Measurements from ENCODE around the gene TMEM59L. TPM values are rescaled to one million over a fixed set of nuclear protein-coding genes. Genes with fewer than 3 reads are reported as not detected.

TMEM59L gene
- total RNA-seq, 3 donors from 2014 or later = 0.93 to 10.5 (median 1.4) TPM

DNA sequence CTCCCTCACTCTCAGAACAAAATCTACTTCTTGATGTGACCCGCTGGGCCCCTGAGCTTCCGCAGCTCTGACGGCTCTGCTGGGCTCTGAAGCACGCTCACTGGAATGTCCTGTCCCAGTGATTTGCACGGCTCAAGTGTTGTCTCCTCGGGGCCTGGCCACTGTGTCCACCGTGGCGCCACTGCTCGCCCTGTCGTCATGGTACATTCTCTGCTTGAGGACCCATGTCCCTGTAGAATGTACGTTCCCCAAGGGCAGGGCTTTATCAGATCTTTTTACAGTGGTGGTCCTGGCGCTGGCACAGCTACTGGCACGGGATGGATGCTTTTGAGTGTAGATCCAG lies 36.3 kb downstream of the TMEM59L start:
- H3K4me1 ChIP-seq (ENCODE audit: low read depth) = peaks cover 7% of the 10 kb centered on the region
- no peak for DNase-seq
- TF ChIP-seq, protein P1, sequence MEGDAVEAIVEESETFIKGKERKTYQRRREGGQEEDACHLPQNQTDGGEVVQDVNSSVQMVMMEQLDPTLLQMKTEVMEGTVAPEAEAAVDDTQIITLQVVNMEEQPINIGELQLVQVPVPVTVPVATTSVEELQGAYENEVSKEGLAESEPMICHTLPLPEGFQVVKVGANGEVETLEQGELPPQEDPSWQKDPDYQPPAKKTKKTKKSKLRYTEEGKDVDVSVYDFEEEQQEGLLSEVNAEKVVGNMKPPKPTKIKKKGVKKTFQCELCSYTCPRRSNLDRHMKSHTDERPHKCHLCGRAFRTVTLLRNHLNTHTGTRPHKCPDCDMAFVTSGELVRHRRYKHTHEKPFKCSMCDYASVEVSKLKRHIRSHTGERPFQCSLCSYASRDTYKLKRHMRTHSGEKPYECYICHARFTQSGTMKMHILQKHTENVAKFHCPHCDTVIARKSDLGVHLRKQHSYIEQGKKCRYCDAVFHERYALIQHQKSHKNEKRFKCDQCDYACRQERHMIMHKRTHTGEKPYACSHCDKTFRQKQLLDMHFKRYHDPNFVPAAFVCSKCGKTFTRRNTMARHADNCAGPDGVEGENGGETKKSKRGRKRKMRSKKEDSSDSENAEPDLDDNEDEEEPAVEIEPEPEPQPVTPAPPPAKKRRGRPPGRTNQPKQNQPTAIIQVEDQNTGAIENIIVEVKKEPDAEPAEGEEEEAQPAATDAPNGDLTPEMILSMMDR (IDR thresholded peaks at IDR 0.05) = no peak

DNA sequence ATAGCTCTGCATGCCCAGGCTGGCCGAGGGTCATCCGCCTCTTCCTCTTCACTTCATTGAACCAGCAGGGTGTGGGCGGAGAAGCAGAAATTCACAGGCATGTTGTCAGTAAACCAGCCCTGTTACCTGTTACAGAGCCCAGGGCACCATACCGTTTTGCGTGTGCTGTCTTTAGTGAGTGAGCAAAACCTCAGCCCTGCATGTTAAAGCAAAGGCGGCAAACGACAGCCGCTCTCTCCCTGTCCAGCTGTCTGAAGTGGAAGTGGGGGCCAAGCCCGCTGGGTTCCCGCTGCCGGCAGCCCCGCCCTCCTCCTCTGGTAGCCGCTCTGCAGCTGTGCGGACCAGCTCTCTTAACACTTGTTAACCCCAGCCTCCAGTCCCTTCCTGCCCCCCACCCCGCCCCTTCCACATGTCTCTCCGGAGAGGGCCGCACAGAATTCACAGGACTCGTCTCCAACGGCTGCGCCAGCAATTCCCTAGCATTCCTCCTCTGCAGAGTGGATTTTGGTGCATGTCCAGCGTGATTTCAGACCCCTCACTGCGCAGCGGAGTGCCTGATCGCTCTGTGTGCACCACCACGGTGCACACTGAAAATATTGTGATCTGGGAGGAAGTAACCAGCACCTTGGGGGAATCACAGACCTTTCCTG lies 36.8 kb downstream of the TMEM59L start:
- TF ChIP-seq, protein P1 (IDR thresholded peaks at IDR 0.05) = no peak
- Histone ChIP-seq H3K9me3 (no peaks in the 10 kb centered on the region), H3K36me3 (ENCODE audit: low read depth) (no peaks in the 10 kb centered on the region), H3K4me1 (ENCODE audit: low read depth) (peaks cover 7% of the 10 kb centered on the region), H3K4me3 (no peak overlapping the region)
- DNase-seq = peak; percentile 53 to 68 (median 57)
- peak; percentile 48 for ATAC-seq
- intact Hi-C loops (cut with DNase I, micrococcal nuclease) = no loop called here

More for the DNA sequence above, 36.3 kb downstream of the TMEM59L start:
- intact Hi-C loops (cut with DNase I, micrococcal nuclease) = no loop called here
- Histone ChIP-seq H3K36me3 (ENCODE audit: low read depth) (no peaks in the 10 kb centered on the region), H3K9me3 (no peaks in the 10 kb centered on the region), H3K4me3 (no peak overlapping the region)
- no peak for ATAC-seq

DNA sequence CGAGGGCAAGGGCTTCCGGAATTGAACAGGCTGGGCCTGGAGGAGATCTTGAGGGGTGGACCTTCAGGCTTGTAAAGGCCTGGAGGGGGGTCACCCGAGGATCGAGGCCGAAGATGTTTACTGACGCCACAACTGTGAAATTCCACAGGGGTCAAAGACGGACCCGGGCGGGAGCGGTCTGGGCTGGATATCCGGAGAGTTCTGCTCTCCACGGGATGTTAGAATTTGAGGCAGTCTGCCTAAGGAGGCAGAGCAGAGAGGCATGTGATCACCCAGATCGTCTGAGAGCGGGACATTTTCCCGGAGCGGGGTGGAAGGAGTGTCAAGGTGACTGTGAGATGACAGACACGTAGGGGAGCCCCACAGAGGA lies 37.3 kb downstream of the TMEM59L start:
- ATAC-seq = peak; percentile 33
- peaks cover 7% of the 10 kb centered on the region for H3K4me1 ChIP-seq (ENCODE audit: low read depth)
- H3K4me3 ChIP-seq = no peak overlapping the region
- TF ChIP-seq, protein P1 (IDR thresholded peaks at IDR 0.05) = no peak
- DNase-seq = peak in 2 of 3 donors; percentile 33 to 55
- intact Hi-C loops (cut with DNase I, micrococcal nuclease) = no loop called here
- H3K36me3 ChIP-seq (ENCODE audit: low read depth) = no peaks in the 10 kb centered on the region
- H3K9me3 ChIP-seq = no peaks in the 10 kb centered on the region

DNA sequence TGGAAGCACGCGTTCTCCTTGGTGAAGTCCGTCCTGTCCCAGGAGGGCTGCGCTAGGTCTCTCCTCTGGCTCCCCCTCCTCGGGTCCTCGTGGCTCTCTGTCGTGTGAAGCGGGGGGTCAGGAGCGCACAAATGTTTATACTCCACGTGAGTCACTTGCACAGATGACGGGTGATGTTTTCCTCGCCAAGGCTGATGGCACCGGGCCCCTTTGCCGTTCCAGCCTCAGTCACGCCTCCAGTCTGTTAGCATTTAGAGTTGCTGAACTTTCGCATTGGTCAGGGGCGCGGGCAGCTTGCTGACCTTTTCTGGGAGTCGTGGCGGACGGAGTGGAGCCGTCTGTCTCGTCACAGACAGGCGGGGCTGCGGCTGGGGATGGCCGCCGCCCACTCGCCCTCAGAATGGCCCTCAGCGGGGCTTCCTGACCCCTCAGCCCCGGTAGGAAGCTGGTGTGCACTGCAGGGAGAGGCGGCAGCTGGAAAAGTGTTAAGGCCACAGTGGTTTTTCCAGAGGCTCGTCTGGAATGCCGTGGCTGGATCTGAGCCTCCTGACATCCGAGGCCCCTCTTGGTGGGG lies 37.9 kb downstream of the TMEM59L start:
- Histone ChIP-seq H3K36me3 (ENCODE audit: low read depth) (no peaks in the 10 kb centered on the region), H3K4me3 (no peak overlapping the region), H3K9me3 (no peaks in the 10 kb centered on the region), H3K4me1 (ENCODE audit: low read depth) (peaks cover 7% of the 10 kb centered on the region)
- intact Hi-C loops (cut with DNase I, micrococcal nuclease) = no loop called here
- peak; percentile 25 to 72 (median 43) for DNase-seq
- TF ChIP-seq, protein P1 (IDR thresholded peaks at IDR 0.05) = no peak
- ATAC-seq = peak; percentile 46

DNA sequence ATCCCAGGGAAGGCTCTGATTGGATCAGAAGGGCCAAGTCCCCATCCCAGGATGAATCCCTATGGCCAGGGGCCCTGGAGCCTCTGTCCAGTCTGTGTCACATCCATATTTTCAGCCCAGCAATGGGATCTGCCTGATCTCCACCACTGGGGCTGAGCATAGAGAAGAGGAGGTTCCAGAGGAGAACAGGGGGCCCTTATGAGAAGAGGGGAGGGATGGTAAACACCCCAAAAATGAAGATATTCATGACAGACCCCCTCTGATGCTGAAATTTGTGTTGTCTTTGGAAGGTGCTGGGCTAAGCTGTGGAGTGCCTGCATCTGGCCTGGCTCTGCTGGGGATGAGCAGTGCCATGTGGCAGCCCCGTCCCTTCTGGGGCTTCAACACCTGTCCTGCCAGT lies 38.6 kb downstream of the TMEM59L start:
- intact Hi-C loops (cut with DNase I, micrococcal nuclease) = no loop called here
- Histone ChIP-seq H3K4me1 (ENCODE audit: low read depth) (peaks cover 7% of the 10 kb centered on the region), H3K9me3 (no peaks in the 10 kb centered on the region), H3K4me3 (no peak overlapping the region), H3K36me3 (ENCODE audit: low read depth) (no peaks in the 10 kb centered on the region)
- no peak for ATAC-seq
- no peak for DNase-seq
- TF ChIP-seq, protein P1 (IDR thresholded peaks at IDR 0.05) = no peak
